A549 treated with Mapracorat at 1 μM for 4 hours (cell line): Measurements from ENCODE around the gene CENPB. TPM values are rescaled to one million over a fixed set of nuclear protein-coding genes. Genes with fewer than 3 reads are reported as not detected.

Source experiments
- total RNA-seq: library from RNA; stranded (reverse); fragments of 200-300 nt; extraction: Qiagen RNA extraction; gene quantifications from 5 replicates; pipeline ENCODE4 v1.2.3, GENCODE V29; 2022

CENPB gene, protein sequence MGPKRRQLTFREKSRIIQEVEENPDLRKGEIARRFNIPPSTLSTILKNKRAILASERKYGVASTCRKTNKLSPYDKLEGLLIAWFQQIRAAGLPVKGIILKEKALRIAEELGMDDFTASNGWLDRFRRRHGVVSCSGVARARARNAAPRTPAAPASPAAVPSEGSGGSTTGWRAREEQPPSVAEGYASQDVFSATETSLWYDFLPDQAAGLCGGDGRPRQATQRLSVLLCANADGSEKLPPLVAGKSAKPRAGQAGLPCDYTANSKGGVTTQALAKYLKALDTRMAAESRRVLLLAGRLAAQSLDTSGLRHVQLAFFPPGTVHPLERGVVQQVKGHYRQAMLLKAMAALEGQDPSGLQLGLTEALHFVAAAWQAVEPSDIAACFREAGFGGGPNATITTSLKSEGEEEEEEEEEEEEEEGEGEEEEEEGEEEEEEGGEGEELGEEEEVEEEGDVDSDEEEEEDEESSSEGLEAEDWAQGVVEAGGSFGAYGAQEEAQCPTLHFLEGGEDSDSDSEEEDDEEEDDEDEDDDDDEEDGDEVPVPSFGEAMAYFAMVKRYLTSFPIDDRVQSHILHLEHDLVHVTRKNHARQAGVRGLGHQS
- total RNA-seq, result 91.9 to 125 TPM (median 122 TPM) in 5 replicates

DNA sequence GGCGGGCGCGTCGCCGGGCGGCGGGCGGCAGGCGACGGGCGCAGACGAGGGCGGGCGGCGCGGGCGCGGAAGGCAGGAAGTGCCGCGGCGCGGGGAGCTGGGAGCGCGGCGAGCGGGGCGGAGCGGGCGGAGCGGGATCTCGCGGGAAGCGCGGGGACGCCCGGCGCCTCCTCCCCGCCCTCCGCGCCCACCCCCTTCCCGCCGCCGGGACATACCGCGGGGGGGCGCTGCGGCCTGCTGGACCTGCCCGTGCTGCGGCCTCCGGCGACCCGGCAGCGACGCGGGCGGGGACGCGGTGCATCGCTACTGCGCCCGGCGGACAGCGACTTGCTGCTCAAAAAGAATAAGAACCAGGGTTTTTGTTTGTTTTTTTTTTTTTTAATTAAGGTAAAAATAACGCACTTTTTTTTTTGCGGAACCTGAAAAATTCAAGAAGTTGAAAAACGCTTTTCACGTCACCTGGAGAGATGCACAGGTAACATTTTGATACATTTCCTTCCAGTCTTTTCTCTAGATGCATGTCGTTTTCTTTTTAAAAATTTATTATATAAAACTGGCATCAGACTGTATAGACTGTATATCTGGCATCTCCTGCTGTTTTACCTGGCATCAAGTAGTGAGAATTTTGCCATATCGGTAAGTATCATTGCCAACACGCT lies at the start of gene CENPB:
Gene CENPB (minus strand): TSS at position 76 of the 659 bp plus-strand sequence. CDS start 257 bp downstream, outside the sequence.

DNA sequence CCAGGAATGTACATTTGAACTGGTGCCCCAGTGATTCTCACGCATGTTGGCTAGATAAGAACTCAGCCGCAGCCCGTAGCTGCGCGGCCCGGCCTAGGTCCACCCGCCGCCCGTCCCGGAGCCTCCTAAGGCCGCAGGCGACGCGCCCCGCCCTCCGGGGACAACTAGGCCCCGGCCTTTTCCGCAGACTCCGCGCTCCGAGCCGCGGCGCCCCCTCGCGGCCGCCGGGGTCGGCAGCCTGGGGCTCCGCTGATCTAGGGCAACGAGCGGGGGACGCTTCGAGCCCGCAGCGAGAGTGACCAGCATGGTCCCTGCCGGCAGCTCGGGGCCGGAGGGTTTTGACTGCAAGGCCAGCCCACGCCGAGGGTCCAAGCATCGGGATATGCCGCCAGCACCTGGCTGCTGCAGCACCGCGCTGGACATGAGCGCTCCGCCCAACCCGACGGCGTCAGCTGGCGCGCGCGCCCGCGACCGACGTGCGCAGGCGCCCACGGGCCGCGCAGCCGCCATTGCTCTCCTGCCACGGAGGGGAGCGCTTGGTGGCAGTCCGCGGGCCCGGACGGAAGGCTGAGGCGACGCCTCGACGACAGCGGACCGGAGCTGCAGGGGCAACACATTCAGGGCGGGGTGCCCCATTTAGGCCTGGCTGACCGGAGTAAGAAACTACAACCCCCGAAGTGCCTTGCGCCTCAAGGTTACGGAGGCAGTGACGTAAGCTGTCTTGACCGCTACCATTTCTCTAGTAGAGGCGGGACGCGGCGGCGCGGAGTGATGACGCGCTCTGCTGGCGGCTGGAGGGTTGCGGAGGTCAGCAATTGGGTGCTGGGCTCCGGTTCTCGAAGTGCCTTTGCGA lies 33.7 kb upstream of the CENPB start, which contains the start of gene AP5S1:
Gene AP5S1 (plus strand): TSS at position 500 of the 853 bp plus-strand sequence. CDS start 1,571 bp downstream, outside the sequence.

DNA sequence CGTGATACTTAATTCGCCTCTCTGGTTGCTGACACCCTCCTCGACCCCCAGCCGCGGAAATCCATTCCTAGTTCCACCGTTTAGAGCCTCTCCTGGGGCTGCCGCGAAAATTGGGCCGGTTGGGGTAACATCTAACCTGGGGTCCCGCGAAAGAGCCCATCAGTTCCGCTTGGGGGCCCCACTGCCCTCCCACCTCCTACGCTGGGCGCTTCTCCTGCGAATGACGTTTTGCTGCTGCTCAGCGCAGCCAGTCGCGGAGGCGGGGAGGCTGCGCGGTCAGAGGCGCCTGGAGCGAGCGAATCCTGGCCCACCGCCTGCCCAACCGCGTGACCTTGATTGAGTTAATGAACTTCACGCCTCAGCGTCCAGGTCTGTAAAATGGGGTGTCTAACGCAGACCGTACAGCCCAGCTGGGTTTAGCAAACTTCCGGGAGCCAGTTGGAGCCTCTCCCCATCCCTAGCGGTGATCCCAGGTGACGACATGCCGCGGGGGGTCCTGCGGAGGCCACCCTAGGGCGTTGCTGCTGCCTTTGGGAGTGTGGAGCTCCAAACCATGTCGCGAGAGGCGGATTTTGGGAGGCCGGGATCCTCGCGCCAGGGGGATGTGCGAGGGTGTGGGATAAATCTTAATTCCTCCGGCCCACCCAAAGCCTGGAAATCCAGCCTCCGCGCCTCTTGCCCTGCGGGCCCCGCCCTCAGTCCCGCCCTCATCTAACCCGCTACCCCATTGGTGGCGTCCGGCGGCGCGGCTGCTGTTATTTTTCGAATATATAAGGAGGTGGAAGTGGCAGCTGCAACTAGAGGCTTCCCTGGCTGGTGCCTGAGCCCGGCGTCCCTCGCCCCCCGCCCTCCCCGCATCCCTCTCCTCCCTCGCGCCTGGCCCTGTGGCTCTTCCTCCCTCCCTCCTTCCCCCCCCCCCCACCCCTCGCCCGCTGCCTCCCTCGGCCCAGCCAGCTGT lies 9.2 kb upstream of the CENPB start, which contains the start of gene CDC25B:
Gene CDC25B (plus strand): TSS at position 800 of the 958 bp plus-strand sequence. CDS start 222 bp downstream, outside the sequence.

DNA sequence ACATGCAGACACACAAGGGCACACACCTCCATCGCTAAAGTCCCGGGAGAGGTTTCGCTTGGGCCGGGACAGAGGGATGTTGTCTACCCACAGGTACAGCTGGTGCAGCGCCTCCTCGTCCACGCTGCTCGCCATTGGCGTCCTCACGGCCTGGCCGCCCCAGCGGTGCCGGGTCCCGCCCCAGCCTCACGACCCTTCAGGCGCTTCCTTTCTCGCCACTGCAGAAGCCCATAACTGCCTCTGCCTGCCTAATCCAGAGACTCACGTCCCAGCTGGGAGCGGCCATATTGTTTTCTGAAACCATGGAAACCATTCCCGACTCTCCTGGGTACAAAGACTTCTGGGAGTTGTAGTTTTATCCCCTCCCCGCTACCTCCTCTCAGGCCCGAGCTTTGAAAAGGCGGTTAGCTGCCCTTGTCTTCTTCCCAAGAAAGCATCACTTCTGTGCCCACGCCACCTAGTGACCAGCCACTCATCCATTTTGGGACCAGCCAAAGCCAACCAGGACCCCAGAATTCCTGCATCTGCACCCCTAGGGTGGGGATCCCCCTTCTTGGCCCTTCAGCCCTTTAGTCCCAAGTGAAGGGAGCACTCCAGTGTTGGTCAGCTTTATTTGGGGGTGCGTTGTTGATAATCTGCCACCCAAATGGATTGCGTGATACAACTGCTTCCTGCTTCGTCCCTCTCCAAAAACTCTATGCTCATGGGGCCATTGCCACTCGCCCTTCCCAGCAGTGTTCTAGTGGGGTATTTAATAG lies 5.2 kb downstream of the CENPB start, which contains the start of gene SPEF1:
Gene SPEF1 (minus strand): TSS at position 296 of the 758 bp plus-strand sequence. CDS start 161 bp downstream, at position 135.

DNA sequence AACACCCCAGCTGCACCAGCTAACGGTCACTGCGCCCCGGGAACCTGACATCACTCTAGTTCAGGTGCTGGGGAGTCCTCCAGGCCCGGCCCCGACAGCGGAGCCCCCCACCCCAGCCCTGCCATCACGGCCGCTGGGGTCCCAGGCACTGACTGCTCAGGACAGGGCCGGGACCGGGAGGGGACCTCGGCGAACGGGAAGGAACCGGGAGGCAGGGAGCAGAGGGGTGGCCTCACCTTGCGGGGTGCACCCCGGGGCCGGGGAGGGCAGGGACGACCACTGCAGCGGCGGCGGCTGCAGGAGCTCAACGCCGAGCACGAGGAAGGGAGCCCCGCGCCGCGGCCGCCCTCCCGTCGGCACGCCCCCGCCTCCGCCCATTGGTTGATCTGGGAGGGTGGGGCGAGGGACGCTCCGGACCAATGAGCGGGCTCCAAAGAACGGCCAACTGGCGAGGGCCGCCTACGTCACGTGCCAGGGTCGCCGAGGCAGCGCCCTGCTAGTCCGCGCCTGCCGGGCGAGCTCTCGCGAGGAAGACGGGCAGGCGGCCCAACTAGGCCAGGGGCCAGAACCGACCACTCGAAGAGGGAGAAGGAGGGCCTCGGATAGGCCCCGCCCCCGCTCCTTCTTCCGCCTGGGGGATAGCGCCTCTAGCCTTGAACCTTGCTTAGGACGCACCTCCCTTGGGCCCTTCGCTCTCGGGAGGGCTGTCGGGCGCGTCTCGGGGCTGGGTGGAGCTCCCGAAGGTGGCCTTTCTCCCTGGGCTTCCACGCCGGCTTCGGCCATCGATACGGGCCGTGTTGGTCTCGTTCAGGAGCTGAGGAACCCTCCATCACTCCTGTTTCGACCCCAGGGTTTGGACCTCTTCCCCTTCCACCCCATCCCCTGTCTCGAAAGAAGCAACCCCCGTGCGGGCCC lies 18.9 kb downstream of the CENPB start, which contains the start of gene ADISSP:
Gene ADISSP (minus strand): TSS at position 327 of the 915 bp plus-strand sequence. CDS start 7,653 bp downstream, outside the sequence.

Other genes with a start within 250 kb of the CENPB start
- gene GFRA4, start 123.3 kb downstream of the CENPB start, total RNA-seq, result not detected in 5 replicates
- gene ADAM33, start 104.7 kb downstream of the CENPB start, total RNA-seq, result 0.05 to 0.09 TPM (median 0.08 TPM) in 4 of 5 replicates, not detected in the other
- 0.01 to 0.02 TPM (median 0.02 TPM) in 3 of 5 replicates, not detected in the others for gene SIGLEC1, start 74.1 kb downstream of the CENPB start, total RNA-seq
- 0.25 to 0.74 TPM (median 0.53 TPM) in 5 replicates for gene HSPA12B, start 54.1 kb downstream of the CENPB start, total RNA-seq
- gene ADISSP, start 19.0 kb downstream of the CENPB start, total RNA-seq, result 101 to 173 TPM (median 159 TPM) in 5 replicates
- gene SPEF1, start 5.3 kb downstream of the CENPB start, total RNA-seq, result 1.3 to 2.4 TPM (median 1.9 TPM) in 5 replicates
- gene CDC25B, start 9.6 kb upstream of the CENPB start, total RNA-seq, result 175 to 224 TPM (median 220 TPM) in 5 replicates
- gene AP5S1, start 33.8 kb upstream of the CENPB start, total RNA-seq, result 13.9 to 18.8 TPM (median 18.3 TPM) in 5 replicates
- gene MAVS, start 60.1 kb upstream of the CENPB start, total RNA-seq, result 17.1 to 22.8 TPM (median 21.8 TPM) in 5 replicates
- 54.4 to 62.4 TPM (median 55.7 TPM) in 5 replicates for gene PANK2, start 102.6 kb upstream of the CENPB start, total RNA-seq
- gene RNF24, start 228.8 kb upstream of the CENPB start, total RNA-seq, result 12.8 to 15.8 TPM (median 15.4 TPM) in 5 replicates